T-helper 2 cell treated with Interferon-gamma antibody and Interleukin-4, amounts not matched to agents 5 μg/mL and 100 μg/mL, for 36 hours (primary cell): ENCODE results near the gene PEX1.
"Not testable (repeated sequence)": the region's sequence is repeated elsewhere in the genome, so short reads cannot be mapped to it uniquely, and the experiment has no call there.

Experiments used
- DNase-seq: peaks from one replicate; pipeline ENCODE4 v3.0.0; 2021; ENCODE audit warnings: low spot score
- H3K27ac Mint-ChIP-seq: one replicate; pipeline ENCODE4 v1.8.0; 2021; ENCODE audit warnings: mild to moderate bottlenecking, mixed read lengths
- H3K27me3 Mint-ChIP-seq: one replicate; pipeline ENCODE4 v1.8.0; 2021; ENCODE audit warnings: low read depth, mixed read lengths
- H3K36me3 Mint-ChIP-seq: one replicate; pipeline ENCODE4 v1.8.0; 2021; ENCODE audit warnings: low read depth, mixed read lengths
- H3K4me1 Mint-ChIP-seq: one replicate; pipeline ENCODE4 v1.8.0; 2021; ENCODE audit warnings: low read depth, mixed read lengths
- H3K4me3 Mint-ChIP-seq: one replicate; pipeline ENCODE4 v1.8.0; 2022; ENCODE audit warnings: mild to moderate bottlenecking, moderate library complexity, mixed read lengths
- H3K9me3 Mint-ChIP-seq: one replicate; pipeline ENCODE4 v1.8.0; 2021; ENCODE audit warnings: mixed read lengths

The PEX1 gene

GRCh38 chr7:92485974-92486373 lies 42.3 kb downstream of the PEX1 start:
- no peaks in the 10 kb centered on the region for H3K9me3 Mint-ChIP-seq
- DNase-seq = no peak
- H3K36me3 Mint-ChIP-seq = peaks cover 11% of the 10 kb centered on the region
- no peak overlapping the region for H3K4me3 Mint-ChIP-seq
- H3K27ac Mint-ChIP-seq = no peak overlapping the region
- no peaks in the 10 kb centered on the region for H3K27me3 Mint-ChIP-seq
- no peaks in the 10 kb centered on the region for H3K4me1 Mint-ChIP-seq

- H3K4me1 Mint-ChIP-seq = no peaks in the 10 kb centered on the region
- H3K9me3 Mint-ChIP-seq = no peaks in the 10 kb centered on the region
- H3K36me3 Mint-ChIP-seq = peaks cover 10% of the 10 kb centered on the region
- H3K27ac Mint-ChIP-seq = no peak overlapping the region
- H3K4me3 Mint-ChIP-seq = no peak overlapping the region
- H3K27me3 Mint-ChIP-seq = no peaks in the 10 kb centered on the region
- DNase-seq = no peak
Measured at GRCh38 chr7:92485267-92485892, 42.9 kb downstream of the PEX1 start.

- H3K4me1 Mint-ChIP-seq, DNase-seq, H3K4me3 Mint-ChIP-seq, H3K36me3 Mint-ChIP-seq, H3K27me3 Mint-ChIP-seq, H3K9me3 Mint-ChIP-seq, H3K27ac Mint-ChIP-seq: not testable (repeated sequence)
Measured at GRCh38 chr7:92484226-92484625, 44.1 kb downstream of the PEX1 start.

GRCh38 chr7:92483624-92484023 lies 44.7 kb downstream of the PEX1 start:
- H3K4me1 Mint-ChIP-seq, H3K9me3 Mint-ChIP-seq, H3K27ac Mint-ChIP-seq, H3K4me3 Mint-ChIP-seq, DNase-seq, H3K27me3 Mint-ChIP-seq, H3K36me3 Mint-ChIP-seq: not testable (repeated sequence)

GRCh38 chr7:92479146-92479545 lies 49.2 kb downstream of the PEX1 start:
- H3K4me3 Mint-ChIP-seq, H3K4me1 Mint-ChIP-seq, H3K27ac Mint-ChIP-seq, H3K27me3 Mint-ChIP-seq, H3K36me3 Mint-ChIP-seq, DNase-seq, H3K9me3 Mint-ChIP-seq: not testable (repeated sequence)

GRCh38 chr7:92478711-92479110 lies 49.6 kb downstream of the PEX1 start:
- Mint-ChIP-seq H3K27me3 (no peaks in the 10 kb centered on the region), H3K9me3 (no peaks in the 10 kb centered on the region), H3K4me3 (no peak overlapping the region), H3K4me1 (no peaks in the 10 kb centered on the region), H3K36me3 (no peaks in the 10 kb centered on the region), H3K27ac (no peak overlapping the region)
- no peak for DNase-seq

- Mint-ChIP-seq H3K36me3 (no peaks in the 10 kb centered on the region), H3K4me3 (no peak overlapping the region), H3K4me1 (no peaks in the 10 kb centered on the region), H3K27me3 (no peaks in the 10 kb centered on the region), H3K9me3 (no peaks in the 10 kb centered on the region), H3K27ac (no peak overlapping the region)
- no peak for DNase-seq
Measured at GRCh38 chr7:92478095-92478494, 50.2 kb downstream of the PEX1 start.

- not testable (repeated sequence) for H3K4me3 Mint-ChIP-seq, H3K27me3 Mint-ChIP-seq, H3K4me1 Mint-ChIP-seq, H3K9me3 Mint-ChIP-seq, DNase-seq, H3K36me3 Mint-ChIP-seq, H3K27ac Mint-ChIP-seq
Measured at GRCh38 chr7:92477681-92478080, 50.6 kb downstream of the PEX1 start, which contains the start of gene ERVW-1. Gene ERVW-1 (minus strand): TSS chr7:92477946. CDS start chr7:92470381, 7,565 bp downstream.

- H3K36me3 Mint-ChIP-seq, H3K9me3 Mint-ChIP-seq, DNase-seq, H3K4me3 Mint-ChIP-seq, H3K27ac Mint-ChIP-seq, H3K4me1 Mint-ChIP-seq, H3K27me3 Mint-ChIP-seq: not testable (repeated sequence)
Measured at GRCh38 chr7:92475851-92476590, 52.3 kb downstream of the PEX1 start.

- H3K36me3 Mint-ChIP-seq, H3K9me3 Mint-ChIP-seq: not testable (repeated sequence)
Measured at GRCh38 chr7:92475261-92475770, 53.0 kb downstream of the PEX1 start.

GRCh38 chr7:92473989-92474388 lies 54.3 kb downstream of the PEX1 start:
- not testable (repeated sequence) for H3K9me3 Mint-ChIP-seq, DNase-seq, H3K4me3 Mint-ChIP-seq, H3K27ac Mint-ChIP-seq, H3K36me3 Mint-ChIP-seq, H3K4me1 Mint-ChIP-seq, H3K27me3 Mint-ChIP-seq

More at GRCh38 chr7:92475261-92475770, 53.0 kb downstream of the PEX1 start:
- H3K27ac Mint-ChIP-seq, H3K27me3 Mint-ChIP-seq, H3K4me1 Mint-ChIP-seq, H3K4me3 Mint-ChIP-seq, DNase-seq: not testable (repeated sequence)

- H3K4me1 Mint-ChIP-seq, H3K27me3 Mint-ChIP-seq, H3K4me3 Mint-ChIP-seq, H3K27ac Mint-ChIP-seq, H3K36me3 Mint-ChIP-seq, DNase-seq: not testable (repeated sequence)
- peaks cover 11% of the 10 kb centered on the region for H3K9me3 Mint-ChIP-seq
Measured at GRCh38 chr7:92468589-92468988, 59.7 kb downstream of the PEX1 start.

GRCh38 chr7:92466682-92467081 lies 61.6 kb downstream of the PEX1 start:
- H3K9me3 Mint-ChIP-seq = peaks cover 11% of the 10 kb centered on the region
- no peak for DNase-seq
- no peak overlapping the region for H3K4me3 Mint-ChIP-seq
- H3K27ac Mint-ChIP-seq = no peak overlapping the region
- H3K36me3 Mint-ChIP-seq = peaks cover 9% of the 10 kb centered on the region
- no peaks in the 10 kb centered on the region for H3K27me3 Mint-ChIP-seq
- peaks cover under 1% of the 10 kb centered on the region for H3K4me1 Mint-ChIP-seq

GRCh38 chr7:92464515-92464914 lies 63.8 kb downstream of the PEX1 start:
- Mint-ChIP-seq H3K27ac (no peak overlapping the region), H3K36me3 (peaks cover 9% of the 10 kb centered on the region), H3K4me1 (peaks cover 2% of the 10 kb centered on the region), H3K9me3 (peaks cover 10% of the 10 kb centered on the region), H3K4me3 (no peak overlapping the region), H3K27me3 (no peaks in the 10 kb centered on the region)
- DNase-seq = no peak
